HG02798 (cell line): ENCODE measurements around the gene KRI1.

Experiments used
- ATAC-seq: cut with Tn5 transposase; IDR thresholded peaks from one replicate; pipeline ENCODE4 v1.9.1; 2021; ENCODE audit warnings: mild to moderate bottlenecking; ENCODE audit not compliant: unreplicated experiment, poor library complexity

The KRI1 gene

DNA sequence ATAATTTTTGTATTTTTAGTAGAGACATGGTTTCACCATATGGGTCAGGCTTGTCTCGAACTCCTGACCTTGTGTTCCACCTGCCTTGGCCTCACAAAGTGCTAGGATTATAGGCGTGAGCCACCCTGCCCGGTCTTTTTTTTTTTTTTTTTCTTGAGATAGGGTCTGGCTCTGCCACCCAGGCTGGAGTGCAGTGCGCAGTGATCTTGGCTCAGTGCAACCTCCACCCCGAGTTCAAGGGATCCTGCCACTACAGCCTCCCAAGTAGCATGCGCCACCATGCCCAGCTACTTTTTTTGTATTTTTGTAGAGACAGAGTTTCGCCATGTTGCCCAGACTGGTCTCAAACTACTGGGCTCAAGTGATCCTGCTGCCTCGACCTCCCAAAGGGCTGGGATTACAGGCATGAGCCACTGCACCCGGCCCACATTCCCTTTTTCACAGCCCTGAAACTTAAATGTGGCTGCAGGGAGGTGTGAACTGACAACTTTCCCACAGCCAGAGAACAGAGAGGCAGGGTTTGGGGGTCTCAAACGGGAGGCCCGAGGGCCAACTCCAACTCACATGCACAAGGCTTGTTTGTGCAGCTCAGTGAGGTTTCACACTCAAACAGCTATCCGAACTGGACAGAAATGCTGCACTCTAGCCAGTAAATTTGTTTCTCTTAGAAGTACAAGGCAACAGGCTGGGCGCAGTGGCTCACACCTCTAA lies 44.2 kb downstream of the KRI1 start:
- no peak for ATAC-seq

DNA sequence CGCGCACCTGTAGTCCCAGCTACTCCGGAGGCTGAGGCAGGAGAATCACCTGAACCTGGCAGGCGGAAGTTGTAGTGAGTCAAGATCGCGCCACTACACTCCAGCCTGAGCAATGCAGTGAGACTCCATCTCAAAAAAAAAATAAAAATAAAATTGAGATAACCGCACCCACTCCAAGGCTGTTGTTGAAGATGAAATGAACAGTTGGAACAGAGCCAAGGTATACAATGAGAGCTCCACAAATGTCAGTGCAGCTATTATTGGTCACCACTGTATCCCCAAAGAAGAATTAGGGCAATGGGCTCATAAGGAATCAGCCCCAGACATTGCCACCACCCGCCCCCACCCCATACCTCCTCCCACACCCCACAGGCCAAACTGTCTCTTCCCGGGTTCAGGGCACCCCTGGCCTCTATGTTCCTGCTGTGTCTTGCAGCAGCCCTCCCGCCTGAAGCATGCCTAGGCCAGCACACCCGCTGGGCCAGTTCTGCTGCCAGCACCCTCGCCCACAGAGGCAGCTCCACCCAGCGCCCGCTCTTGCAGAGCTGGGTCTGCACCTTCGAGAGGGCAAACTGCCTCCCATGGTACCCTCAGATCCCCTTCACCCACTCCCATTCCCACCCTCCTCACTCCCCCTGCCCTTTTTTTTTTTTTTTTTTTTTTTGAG lies 45.0 kb downstream of the KRI1 start:
- ATAC-seq = no peak

DNA sequence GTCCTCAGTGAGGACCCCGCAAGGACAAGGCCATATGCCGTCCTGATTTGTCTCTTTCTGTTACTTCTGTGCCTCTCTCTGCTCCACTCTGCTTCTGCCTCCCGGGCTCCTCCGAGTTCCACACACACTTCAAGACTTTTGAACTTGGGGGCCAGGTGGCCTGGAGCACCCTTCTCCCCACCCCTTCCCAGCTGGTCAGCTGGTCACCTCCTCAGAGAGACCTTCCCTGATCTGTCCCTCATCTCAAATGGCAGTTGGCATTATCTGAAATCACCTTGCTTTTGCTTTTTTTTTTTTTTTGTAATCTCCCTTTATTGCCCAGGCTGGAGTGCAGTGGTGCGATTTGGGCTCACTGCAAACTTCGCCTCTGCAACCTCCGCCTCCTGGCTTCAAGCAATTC lies 46.4 kb downstream of the KRI1 start:
- ATAC-seq = no peak

DNA sequence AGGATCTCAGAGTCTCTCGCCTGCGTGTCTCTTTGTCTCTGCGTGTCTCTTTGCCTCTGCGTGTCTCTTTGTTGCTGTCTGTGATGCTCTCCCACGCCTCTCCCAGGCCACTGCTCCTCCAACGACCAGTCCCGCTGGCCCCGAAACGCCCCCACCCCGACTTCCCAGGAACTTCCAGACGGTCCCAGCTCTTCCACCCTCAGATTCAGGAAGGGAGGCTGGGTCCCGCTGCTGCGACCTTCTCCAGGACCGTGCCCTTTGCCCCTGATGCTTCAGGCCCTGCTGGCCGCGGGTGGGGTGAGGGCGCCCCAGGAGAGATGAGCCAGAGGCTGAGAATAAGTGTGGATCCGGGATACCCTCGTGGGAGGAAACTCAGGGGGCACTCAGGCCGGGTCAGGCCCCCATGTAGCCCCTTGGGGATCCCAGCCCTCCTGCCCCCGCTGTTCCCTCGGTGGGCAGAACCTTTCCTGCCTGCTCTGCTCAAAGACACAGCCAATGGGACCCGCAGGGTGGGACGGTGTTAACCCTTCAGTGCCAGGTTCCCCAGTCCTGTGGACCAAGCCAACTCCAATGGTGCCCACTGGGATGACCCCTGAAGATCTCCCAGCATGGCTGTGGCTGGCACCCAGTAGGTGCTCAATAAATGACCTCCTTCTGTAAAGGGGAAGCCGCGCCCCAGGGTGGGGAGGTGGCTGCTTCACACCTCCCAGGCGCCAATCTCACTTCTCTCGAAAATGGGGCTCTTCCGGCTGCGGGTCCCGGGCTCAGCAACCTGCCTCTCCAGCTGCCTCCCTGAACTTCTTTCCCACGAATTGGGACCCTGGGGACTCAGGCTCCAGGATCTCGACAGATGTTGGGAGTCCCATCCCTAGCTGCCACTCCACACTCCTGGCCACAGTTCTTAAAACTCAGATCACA lies 47.1 kb downstream of the KRI1 start:
- no peak for ATAC-seq

DNA sequence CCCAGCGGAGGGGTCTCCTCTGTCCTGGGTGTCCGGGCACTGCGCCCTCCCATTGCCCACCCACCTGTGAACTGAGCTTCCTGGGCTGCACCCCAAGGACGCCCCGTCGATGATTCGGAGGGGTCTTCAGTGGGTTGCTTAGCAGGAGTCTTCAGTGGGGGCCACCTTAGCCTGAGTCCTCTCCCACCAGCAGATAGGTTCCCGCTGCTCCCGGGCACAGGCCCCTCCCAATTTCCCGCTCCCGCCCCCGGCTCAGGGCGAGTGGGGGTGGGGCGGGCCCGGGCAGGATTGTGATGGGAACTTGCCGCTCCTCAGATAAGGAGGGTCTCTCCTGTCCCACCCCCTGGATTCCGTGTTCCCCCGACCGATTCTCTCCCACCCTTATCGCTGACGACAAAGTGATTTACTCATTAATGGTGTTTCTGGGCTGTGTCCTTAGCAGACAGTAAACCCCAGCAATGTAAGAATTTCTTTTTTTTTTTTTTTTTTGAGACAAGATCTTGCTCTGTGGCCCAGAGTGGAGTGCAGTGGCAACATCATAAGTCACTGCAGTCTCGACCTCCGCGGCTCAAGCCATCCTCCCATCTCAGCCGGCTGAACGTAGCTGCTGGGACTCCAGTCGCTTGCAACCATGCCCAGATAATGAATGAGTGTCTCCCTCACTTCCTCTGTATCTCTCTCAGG lies 47.9 kb downstream of the KRI1 start:
- no peak for ATAC-seq

DNA sequence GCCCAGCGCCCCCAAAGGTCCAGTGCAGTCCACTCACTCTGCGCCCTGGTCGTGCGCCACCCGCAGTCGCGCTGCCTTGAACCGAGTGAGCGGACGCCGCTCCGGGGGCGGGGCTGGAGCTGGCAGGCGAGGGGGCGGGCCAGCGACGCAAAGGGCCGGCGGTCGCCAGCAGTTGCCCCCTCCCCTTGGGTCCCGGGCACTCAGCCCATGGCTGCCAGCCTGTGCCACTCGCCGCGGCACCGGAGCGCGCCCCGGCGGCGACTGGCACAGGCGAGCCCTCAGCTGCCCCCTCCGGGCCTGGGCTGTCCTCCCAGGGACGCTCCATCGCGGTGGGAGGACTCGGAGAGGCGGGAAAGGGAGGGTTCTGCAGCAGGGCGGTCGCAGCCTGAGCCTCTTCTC lies 48.5 kb downstream of the KRI1 start, which contains the start of gene S1PR5:
Gene S1PR5, minus strand, starts transcription at position 87 of the 399 bp plus-strand sequence. CDS start 2,436 bp downstream, outside the sequence.
- ATAC-seq = no peak

DNA sequence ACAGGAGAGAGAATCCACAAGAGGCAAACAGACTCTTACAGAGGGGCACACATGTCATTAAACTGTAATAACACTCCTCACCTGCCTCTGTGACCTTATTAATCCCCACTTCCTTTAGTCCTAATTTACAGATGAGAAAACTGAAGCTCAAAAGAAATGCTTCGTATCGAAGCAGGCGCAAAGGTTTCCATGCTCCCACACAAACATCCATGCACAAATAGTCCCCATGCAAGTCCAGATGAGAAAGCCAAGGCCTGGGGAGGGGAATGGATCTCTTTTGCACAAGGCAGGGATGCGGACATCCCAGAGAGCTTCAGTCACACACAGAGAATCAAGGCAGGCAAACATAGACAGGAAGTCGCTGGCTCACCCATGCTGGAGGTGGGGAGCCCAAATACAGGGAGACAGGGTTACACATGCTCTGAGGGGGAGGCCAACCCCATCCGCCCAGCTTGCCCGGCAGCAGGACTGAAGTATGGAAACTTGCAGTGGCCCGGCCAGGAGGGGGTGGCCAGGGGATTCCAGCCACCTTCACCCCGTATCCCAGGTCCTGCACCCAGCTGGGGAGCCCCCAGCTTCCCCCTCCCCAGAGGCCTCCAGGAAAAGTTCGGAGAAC lies 49.0 kb downstream of the KRI1 start:
- ATAC-seq = no peak

DNA sequence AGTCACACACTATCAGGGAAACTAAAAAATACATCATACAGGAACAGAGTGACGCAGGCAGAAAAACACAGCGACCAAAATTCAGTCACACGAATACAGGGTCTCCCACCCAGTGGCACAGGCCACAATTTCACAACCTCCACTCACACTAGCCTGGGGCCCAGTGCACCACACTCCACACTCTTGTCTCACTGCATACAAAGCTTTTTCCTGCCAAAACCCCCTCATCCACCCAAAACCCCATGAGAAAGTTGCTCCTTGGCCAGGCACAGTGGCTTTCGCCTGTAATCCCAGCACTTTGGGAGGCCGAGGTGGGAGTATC lies 49.8 kb downstream of the KRI1 start:
- ATAC-seq = no peak

DNA sequence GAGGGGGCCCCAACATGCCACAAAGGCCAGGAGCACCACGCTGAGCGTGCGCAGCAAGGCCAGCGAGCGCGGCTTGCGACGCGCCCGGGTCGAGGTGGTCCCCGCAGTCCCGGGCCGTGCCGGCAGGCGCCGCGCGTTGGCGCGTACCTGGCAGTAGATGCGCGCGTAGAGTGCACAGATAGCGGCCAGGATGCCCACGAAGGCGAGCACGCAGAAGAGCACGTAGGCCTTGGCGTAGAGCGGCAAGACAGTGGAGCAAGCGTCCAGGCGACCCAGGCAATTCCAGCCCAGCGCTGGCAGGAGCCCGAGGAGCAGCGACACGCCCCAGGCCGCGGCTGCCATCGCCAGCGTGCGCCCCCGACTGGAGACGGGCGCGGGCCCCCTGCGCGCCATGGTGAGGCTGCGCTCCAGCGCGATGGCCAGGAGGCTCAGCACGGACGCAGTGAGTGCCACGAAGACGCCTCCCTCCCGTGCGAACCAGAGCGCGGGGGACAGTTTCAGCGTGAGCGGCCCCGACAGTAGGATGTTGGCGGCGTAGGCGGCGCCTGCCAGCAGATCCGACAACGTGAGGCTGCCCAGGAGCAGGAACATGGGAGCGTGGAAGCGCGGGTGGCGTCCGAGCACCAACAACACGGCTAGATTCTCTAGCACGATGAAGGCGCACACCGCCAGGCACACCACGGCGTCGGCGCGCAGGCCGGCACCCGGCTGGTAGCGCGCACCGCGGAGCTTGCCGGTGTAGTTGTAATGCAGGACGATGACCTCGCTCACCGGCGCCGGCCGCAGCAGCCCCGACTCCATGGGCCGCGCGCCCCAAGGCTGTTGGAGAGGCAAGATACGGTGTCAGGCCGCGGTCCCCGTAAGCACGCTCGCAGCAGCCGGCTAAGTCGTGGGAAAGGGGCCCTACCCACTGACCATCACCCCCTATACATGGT lies 51.3 kb downstream of the KRI1 start:
- ATAC-seq = no peak

DNA sequence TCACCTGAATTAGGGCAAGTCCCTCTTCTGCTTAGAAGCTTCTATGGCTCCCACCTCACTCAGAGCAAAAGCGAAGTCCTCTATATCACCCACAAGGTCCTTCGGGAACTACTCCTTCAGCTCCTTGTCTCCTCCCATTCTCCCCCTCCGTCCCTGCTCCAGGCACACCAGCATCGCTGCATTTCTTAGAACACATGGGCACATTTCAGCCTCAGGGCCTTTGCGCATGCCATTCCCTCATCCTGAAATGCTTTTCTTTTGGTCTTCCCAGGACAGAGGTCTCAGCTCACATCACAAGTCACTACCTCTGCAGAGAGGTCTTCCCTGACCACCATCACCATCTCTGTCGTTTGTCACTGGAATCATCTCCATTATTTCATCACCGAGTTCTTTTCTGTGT lies 52.6 kb downstream of the KRI1 start:
- no peak for ATAC-seq

DNA sequence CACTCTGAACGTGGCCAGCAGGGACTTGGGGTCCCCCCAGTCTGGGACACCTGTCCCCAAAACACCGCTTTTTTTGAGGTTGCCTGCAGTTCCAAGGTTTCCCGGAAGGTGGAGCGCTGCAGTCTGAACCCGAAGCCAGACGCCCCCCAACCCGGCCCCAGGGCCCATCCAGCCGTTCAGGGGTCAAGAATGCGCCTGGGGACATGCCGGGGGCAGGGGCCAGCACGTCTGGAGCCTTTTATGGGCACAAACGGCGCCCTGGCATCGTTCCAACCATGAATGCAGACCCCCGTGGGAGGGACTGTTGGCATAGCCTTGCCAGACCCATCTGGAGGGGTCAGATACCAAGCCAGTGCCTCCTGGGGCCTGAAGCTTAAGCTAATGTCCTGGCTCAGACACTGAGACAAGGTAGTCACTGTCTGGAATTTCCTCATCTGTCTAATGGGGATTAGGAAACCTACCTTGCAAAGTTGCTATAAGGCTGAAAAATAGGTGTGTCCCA lies 55.5 kb downstream of the KRI1 start:
- no peak for ATAC-seq

DNA sequence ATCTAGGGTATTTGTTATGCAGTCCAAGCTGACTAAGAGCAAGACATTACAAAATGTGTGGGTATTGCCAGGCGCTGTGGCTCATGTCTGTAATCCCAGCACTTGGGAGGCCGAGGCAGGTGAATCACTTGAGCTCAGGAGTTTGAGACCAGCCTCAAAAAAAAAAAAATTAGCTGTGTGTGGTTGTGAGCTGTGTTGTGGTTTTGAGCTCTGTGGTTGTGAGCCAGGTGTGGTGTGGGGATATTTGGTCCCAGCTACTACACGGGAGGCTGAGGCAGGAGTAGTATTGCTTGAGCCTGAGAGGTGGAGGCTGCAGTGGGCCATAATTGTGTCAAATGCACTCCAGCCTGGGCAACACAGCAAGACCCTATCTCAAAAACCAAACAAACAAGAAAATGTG lies 57.1 kb downstream of the KRI1 start:
- no peak for ATAC-seq

DNA sequence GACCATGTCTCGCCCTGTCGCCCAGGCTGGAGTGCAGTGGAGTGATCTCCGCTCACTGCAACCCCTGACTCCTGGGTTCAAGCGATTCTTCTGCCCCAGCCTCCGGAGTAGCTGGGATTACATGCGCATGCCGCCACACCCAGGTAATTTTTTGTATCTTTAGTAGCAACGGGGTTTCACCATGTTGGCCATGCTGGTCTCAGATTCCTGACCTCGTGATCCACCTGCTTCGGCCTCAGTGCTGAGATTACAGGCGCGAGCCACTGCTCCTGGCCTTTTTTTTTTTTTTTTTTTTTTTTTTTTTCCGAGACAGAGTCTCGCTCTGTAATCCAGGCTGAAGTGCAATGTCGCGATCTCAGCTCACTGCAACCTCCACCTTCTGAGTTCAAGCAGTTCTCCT lies 57.8 kb downstream of the KRI1 start:
- ATAC-seq = no peak

DNA sequence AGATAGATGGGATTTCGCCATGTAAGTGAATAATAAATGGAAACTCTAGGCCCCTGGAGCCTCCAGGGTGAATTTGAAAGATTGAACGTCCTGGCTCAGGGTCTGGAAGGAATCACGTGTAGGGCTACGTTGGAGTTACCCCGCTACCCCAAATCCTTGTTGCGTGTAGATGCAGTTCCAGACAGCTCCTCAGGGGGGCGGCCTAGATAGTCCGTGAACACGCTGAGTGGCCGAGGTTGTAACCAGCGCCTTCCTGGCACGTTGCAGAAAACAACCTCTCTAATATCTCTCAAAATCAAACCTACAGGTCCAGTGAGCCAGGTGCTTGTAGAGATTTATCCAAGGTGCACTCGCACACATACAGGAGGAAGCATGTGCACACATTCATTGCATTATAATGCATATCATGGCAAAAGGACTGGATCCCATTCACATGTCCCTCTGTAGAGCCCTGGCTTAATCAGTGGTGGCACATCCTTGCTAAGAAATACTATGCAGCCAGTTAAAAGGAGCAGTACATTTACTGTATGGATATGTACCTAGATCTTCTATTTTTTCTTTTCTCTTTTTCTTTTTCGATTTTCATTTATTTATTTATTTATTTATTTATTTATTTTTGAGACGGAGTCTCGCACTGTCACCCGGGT lies 60.1 kb downstream of the KRI1 start:
- ATAC-seq = no peak
